HG03342 (cell line): ENCODE measurements around the gene LORICRIN.

Experiments used
- ATAC-seq: cut with Tn5 transposase; IDR thresholded peaks from one replicate; pipeline ENCODE4 v1.9.1; 2021; ENCODE audit warnings: mild to moderate bottlenecking, moderate library complexity; ENCODE audit not compliant: unreplicated experiment

The LORICRIN gene

GRCh38 chr1:153293851-153294250 lies 34.4 kb downstream of the LORICRIN start:
- no peak for ATAC-seq

- ATAC-seq: no peak
Observed at GRCh38 chr1:153302308-153302707, 42.8 kb downstream of the LORICRIN start.

DNA sequence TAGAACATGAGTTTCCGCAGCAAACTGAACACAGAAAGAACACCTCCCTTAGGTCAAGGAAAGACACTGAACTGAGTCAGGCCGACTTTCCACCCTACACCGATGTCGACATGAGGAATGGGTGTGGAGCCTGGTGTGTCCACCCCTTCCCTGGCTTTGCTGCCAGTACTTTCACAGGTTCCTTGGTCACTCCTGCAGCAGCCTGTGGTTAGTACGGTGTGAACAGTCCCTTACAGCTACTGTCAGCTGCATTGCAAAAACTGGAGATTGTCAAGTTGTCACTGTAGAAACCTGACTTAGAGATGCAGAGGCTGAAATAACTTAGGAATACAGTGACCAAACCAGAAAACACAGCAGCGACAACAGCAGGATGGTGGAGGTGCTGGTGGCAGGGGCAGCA lies 46.2 kb downstream of the LORICRIN start:
- ATAC-seq: no peak

DNA sequence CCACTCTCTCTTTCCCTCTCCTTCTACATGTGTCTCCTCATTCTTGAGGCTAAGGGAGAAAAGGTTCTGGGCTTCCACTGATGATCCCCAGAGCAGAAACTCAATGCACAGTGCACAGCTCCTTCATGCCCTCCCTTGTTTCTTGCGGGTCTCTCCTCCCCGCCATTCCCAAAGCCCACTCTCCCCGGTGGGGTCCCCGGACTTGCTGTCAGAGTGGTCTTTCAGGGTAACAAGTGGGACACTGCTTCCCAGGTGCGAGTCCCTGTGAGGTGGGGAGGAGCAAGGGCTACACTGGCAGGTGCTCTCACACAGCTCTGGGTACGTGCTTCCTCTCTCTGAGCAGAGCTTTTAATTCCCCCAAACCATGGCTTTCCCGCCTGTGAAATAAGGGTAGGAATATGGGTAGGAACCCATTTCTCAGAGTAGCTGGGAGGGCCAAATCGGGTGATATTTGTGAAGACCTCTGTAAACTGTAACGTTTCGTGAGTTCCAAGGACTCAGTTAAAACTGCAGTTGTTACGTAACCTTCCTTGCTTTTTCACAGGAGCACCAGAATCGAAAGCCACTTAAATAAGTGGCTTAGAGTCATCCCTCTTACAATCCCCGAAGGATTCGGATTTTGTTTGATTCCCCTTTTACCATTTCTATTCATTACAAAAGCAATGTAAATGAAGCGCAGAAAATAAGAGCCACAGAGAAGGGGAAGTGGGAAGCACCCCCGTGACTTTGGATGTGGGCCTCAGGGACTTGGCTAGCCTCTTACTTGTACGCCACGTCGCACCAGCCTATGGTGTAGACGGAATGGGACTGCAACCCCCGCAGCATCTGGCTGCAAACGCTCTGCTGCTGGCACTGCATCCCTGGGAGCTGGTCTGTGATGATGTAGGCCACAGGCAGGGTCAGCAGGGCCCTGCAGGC lies 47.1 kb downstream of the LORICRIN start:
- ATAC-seq: no peak

DNA sequence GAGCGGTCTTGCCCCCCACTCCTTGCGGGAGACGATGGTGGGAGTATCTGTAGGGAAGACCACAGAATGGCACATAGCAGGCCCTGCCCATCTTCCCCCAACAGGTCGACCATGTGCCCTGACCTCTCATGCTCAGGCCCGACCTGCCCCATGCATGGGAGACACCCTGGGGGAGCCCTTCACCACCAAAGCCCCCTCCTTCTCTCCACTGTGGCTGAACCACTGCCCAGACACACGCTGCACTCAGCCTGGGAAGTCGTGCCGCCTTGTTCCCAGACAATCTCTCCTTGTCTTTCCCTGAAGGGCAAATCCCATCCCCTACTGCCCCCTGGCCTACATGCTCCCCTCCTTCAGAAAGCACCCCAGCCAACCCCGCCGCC lies 47.7 kb downstream of the LORICRIN start:
- ATAC-seq: no peak

GRCh38 chr1:153308540-153308939 lies 49.1 kb downstream of the LORICRIN start:
- ATAC-seq: no peak

DNA sequence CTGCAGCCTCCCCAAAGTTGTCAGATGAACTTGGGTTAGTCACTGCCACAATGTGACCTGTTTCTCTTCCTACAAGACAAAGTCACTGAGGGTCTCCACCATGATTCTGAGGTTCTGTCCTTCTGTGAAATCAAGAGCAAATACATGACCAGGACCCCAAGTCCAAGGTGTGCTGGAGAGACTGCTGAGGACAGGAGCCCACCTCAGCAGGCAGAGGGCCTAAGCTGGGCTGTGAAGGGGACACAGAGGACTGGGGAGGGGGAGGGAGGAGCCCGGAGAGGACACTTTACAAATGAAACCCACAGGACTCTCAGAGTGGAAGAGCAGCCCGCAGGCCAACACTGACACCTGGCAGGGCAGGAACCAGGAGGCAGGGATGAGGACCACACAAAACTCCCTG lies 50.0 kb downstream of the LORICRIN start:
- no peak for ATAC-seq

GRCh38 chr1:153310526-153310925 lies 51.0 kb downstream of the LORICRIN start:
- ATAC-seq: no peak
